ENCODE measurements around the gene TOPAZ1.

TOPAZ1 gene

GRCh38 chr3:44240061-44240460 lies 1.6 kb upstream of the TOPAZ1 start:
- Histone ChIP-seq H3K4me3 (ENCODE audit: low read length) (no peak overlapping the region), H3K9ac (ENCODE audit: low read length) (no peak overlapping the region), H3K9me3 (ENCODE audit: insufficient read depth, low read length) (no peaks in the 10 kb centered on the region), H3K4me2 (ENCODE audit: low read length) (no peak overlapping the region), H2AFZ (ENCODE audit: low read depth, low read length) (no peak overlapping the region), H3K79me2 (ENCODE audit: low read length) (no peaks in the 10 kb centered on the region), H3K4me1 (ENCODE audit: low read length) (peaks cover 14% of the 10 kb centered on the region; the same call in 1 of the 2 replicates), H3K27ac (ENCODE audit: low read length) (no peak overlapping the region), H3K27me3 (ENCODE audit: low read depth, low read length) (no peaks in the 10 kb centered on the region), H4K20me1 (ENCODE audit: insufficient read depth, low read length) (no peaks in the 10 kb centered on the region), H3K36me3 (replicated peaks; ENCODE audit: low read depth, low read length) (no peaks in the 10 kb centered on the region)
- TF ChIP-seq EZH2phosphoT487 (IDR thresholded peaks at IDR 0.05; ENCODE audit: low read depth), result no peak
- TF ChIP-seq CTCF (IDR thresholded peaks at IDR 0.05; ENCODE audit: low read depth, low read length), result no peak

- Histone ChIP-seq H3K9ac (ENCODE audit: low read length) (no peak overlapping the region), H3K4me3 (ENCODE audit: low read length) (no peak overlapping the region), H4K20me1 (ENCODE audit: insufficient read depth, low read length) (no peaks in the 10 kb centered on the region), H3K4me1 (ENCODE audit: low read length) (peaks cover 7% of the 10 kb centered on the region; the same call in 1 of the 2 replicates), H3K36me3 (replicated peaks; ENCODE audit: low read depth, low read length) (no peaks in the 10 kb centered on the region), H3K79me2 (ENCODE audit: low read length) (no peaks in the 10 kb centered on the region), H3K27ac (ENCODE audit: low read length) (no peak overlapping the region), H3K27me3 (ENCODE audit: low read depth, low read length) (no peaks in the 10 kb centered on the region), H3K9me3 (ENCODE audit: insufficient read depth, low read length) (0 out of 2 replicates have a peak, but pooled peaks cover under 1% of the 10 kb centered on the region), H2AFZ (ENCODE audit: low read depth, low read length) (no peak overlapping the region), H3K4me2 (ENCODE audit: low read length) (no peak overlapping the region)
- TF ChIP-seq EZH2phosphoT487 (IDR thresholded peaks at IDR 0.05; ENCODE audit: low read depth) (no peak), CTCF (IDR thresholded peaks at IDR 0.05; ENCODE audit: low read depth, low read length) (no peak)
These were observed 1.0 kb downstream of the TOPAZ1 start for GRCh38 chr3:44242721-44243120.

- Histone ChIP-seq H3K4me2 (ENCODE audit: low read length) (no peak overlapping the region), H3K36me3 (replicated peaks; ENCODE audit: low read depth, low read length) (no peaks in the 10 kb centered on the region), H3K9me3 (ENCODE audit: insufficient read depth, low read length) (peaks cover 8% of the 10 kb centered on the region; the same call in 1 of the 2 replicates), H3K27me3 (ENCODE audit: low read depth, low read length) (no peaks in the 10 kb centered on the region), H3K27ac (ENCODE audit: low read length) (no peak overlapping the region), H4K20me1 (ENCODE audit: insufficient read depth, low read length) (no peaks in the 10 kb centered on the region), H3K9ac (ENCODE audit: low read length) (no peak overlapping the region), H2AFZ (ENCODE audit: low read depth, low read length) (no peak overlapping the region), H3K4me1 (ENCODE audit: low read length) (peaks cover 7% of the 10 kb centered on the region; the same call in 1 of the 2 replicates), H3K4me3 (ENCODE audit: low read length) (no peak overlapping the region), H3K79me2 (ENCODE audit: low read length) (no peaks in the 10 kb centered on the region)
- TF ChIP-seq EZH2phosphoT487 (IDR thresholded peaks at IDR 0.05; ENCODE audit: low read depth), result no peak
- TF ChIP-seq CTCF (IDR thresholded peaks at IDR 0.05; ENCODE audit: low read depth, low read length), result no peak
These were observed 6.5 kb downstream of the TOPAZ1 start for GRCh38 chr3:44248152-44248551.

- TF ChIP-seq CTCF (IDR thresholded peaks at IDR 0.05; ENCODE audit: low read depth, low read length), result no peak; the same call in 1 of the 2 replicates
- TF ChIP-seq EZH2phosphoT487 (IDR thresholded peaks at IDR 0.05; ENCODE audit: low read depth), result no peak
- Histone ChIP-seq H3K36me3 (replicated peaks; ENCODE audit: low read depth, low read length) (no peaks in the 10 kb centered on the region), H3K27ac (ENCODE audit: low read length) (no peak overlapping the region), H3K9me3 (ENCODE audit: insufficient read depth, low read length) (peaks cover 8% of the 10 kb centered on the region; the same call in 1 of the 2 replicates), H3K27me3 (ENCODE audit: low read depth, low read length) (no peaks in the 10 kb centered on the region), H4K20me1 (ENCODE audit: insufficient read depth, low read length) (no peaks in the 10 kb centered on the region), H2AFZ (ENCODE audit: low read depth, low read length) (no peak overlapping the region), H3K4me3 (ENCODE audit: low read length) (no peak overlapping the region), H3K4me1 (ENCODE audit: low read length) (no peaks in the 10 kb centered on the region), H3K79me2 (ENCODE audit: low read length) (no peaks in the 10 kb centered on the region), H3K4me2 (ENCODE audit: low read length) (no peak overlapping the region), H3K9ac (ENCODE audit: low read length) (no peak overlapping the region)
These were observed 10.8 kb downstream of the TOPAZ1 start for GRCh38 chr3:44252332-44252959.

All from OCI-LY3 (cell line).